ENCODE data around the gene CCDC102B. TPM values are rescaled to one million over a fixed set of nuclear protein-coding genes. Genes with fewer than 3 reads are reported as not detected.

The CCDC102B gene
- total and polyA plus RNA-seq, 12 donors, result 2.7 to 16.7 (median 8.6) TPM

DNA sequence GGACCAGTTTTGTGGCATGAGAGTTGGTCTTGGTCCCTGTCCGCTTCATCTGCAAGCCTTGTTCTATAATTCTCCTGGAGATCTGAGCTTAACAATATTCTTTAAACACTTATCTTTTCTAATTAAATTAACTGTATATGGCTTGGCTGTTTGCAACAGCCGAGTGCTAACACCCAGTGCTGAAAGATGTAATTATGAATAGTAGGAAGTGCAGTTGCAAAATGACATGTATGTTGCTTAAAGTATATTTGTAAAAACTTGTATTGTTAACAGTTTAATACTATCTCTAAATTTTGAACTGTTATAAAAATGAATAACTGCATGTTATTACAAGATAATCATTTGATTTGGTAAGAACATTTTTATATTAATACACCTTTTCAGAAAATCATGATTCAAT, 45.1 kb downstream of the CCDC102B start:
- intact Hi-C loops (cut with DNase I), result no loop called here
- Histone ChIP-seq H3K36me3 (replicated peaks in 1 of 2) (no peaks in the 10 kb centered on the region), H3K4me3 (no peak overlapping the region), H3K9me3 (replicated peaks in 1 of 3) (no peaks in the 10 kb centered on the region), H3K27me3 (no peaks in the 10 kb centered on the region), H3K27ac (no peak overlapping the region), H3K4me1 (replicated peaks in 1 of 2) (peaks cover 0 to 16% of the 10 kb centered on the region in 2 donors)
- no peak for TF ChIP-seq POLR2A (IDR thresholded peaks at IDR 0.05)
- TF ChIP-seq, protein P1, sequence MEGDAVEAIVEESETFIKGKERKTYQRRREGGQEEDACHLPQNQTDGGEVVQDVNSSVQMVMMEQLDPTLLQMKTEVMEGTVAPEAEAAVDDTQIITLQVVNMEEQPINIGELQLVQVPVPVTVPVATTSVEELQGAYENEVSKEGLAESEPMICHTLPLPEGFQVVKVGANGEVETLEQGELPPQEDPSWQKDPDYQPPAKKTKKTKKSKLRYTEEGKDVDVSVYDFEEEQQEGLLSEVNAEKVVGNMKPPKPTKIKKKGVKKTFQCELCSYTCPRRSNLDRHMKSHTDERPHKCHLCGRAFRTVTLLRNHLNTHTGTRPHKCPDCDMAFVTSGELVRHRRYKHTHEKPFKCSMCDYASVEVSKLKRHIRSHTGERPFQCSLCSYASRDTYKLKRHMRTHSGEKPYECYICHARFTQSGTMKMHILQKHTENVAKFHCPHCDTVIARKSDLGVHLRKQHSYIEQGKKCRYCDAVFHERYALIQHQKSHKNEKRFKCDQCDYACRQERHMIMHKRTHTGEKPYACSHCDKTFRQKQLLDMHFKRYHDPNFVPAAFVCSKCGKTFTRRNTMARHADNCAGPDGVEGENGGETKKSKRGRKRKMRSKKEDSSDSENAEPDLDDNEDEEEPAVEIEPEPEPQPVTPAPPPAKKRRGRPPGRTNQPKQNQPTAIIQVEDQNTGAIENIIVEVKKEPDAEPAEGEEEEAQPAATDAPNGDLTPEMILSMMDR (IDR thresholded peaks at IDR 0.05), result no peak
- 72 to 81% (median 76%) methylated on average over 2 of the region's 2 CpGs for WGBS, 4 donors
- DNase-seq, result no peak

DNA sequence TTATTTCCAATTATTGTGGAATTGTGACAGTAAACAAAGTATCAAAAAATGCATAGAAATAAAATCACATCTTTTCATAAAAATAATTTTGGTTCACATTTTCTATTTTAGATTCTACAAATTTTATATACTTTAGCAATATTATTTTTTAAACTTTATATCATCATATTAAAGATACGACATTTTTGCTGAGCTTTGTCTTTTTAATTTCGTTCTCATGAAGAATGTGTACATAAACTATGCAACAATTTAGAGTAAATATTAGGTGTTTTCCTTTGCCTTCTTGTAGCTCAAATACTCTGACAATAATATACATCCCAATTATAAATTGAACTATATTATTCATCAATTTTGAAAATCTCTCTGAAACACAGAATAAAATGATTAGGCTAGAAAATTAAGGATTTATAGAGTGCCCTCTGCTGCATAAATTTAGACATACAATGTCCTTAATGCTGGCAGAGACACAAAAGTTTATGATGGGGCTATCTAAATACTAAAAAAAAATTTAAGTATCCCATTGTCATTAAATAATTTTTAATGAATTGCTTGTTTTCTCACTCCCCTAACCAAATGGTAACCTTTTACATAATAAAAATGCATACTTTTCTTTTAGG, 45.7 kb downstream of the CCDC102B start:
- WGBS, 4 donors, result 44 to 87% (median 63%) methylated on average over 2 of the region's 2 CpGs
- Histone ChIP-seq H3K9me3 (replicated peaks in 1 of 3) (no peaks in the 10 kb centered on the region), H3K27me3 (no peaks in the 10 kb centered on the region), H3K4me1 (replicated peaks in 1 of 2) (peaks cover 0 to 16% of the 10 kb centered on the region in 2 donors), H3K27ac (no peak overlapping the region), H3K4me3 (no peak overlapping the region), H3K36me3 (replicated peaks in 1 of 2) (no peaks in the 10 kb centered on the region)
- intact Hi-C loops (cut with DNase I), result no loop called here
- TF ChIP-seq, protein P1 (IDR thresholded peaks at IDR 0.05), result no peak
- TF ChIP-seq POLR2A (IDR thresholded peaks at IDR 0.05), result no peak
- no peak for DNase-seq

DNA sequence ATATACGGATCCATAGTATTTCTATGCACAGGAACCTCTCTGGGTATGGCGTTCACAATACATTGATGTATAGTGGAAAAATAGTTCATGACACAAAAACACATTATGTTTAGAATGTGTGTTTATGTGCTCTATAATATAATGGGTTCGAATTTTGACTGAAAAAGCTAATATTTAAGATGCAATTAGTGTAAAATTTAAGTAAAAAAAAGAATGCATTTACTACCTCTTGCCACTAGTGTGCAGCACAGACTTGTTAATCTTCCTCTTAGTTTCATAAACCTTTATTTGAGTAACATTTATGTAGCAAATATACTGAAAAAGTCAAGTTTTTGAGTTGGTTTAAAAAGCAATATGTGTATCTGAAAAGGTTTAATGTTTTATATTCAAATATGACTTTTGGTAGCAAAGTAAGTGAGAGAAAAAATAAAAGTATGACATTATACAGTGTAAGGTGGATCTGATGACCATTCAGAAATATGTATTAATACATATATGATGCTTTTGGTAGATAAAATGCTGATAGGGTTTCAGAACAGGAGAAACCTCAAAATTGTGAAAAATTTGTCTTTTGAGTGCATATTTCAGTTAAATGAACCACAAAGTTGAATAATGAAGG, 49.4 kb downstream of the CCDC102B start:
- H3K4me1 ChIP-seq (replicated peaks in 1 of 2), result no peaks in the 10 kb centered on the region
- H3K27me3 ChIP-seq, result no peaks in the 10 kb centered on the region
- TF ChIP-seq, protein P1 (IDR thresholded peaks at IDR 0.05), result peak; percentile 25 to 64 (median 54)
- no peak for TF ChIP-seq POLR2A (IDR thresholded peaks at IDR 0.05)
- 34 to 46% (median 40%) methylated on average over 3 of the region's 3 CpGs for WGBS, 4 donors
- H3K36me3 ChIP-seq (replicated peaks in 1 of 2), result no peaks in the 10 kb centered on the region
- no peak overlapping the region for H3K4me3 ChIP-seq
- no peaks in the 10 kb centered on the region for H3K9me3 ChIP-seq (replicated peaks in 1 of 3)
- DNase-seq, result no peak
- no peak overlapping the region for H3K27ac ChIP-seq
- intact Hi-C loops (cut with DNase I), result no loop called here

DNA sequence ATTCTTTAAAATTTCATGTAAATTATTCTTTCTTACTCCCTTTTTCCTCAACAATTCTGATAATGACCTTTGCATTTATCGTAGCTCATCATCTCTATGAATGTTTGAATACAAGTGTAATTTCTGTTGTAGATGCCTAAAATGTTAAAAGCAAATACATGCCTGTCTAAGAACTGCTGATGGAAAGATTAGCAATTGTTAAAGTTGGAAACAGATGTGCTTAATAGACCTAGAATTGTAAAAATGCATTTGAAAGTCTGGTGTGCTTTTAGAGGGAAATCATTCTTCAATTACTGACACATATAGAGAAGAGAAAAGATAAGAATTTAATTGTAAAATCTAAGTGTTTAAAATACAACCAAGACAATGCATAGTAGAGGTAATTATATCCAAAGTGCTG, 50.4 kb downstream of the CCDC102B start:
- intact Hi-C loops (cut with DNase I), result no loop called here
- Histone ChIP-seq H3K27me3 (no peaks in the 10 kb centered on the region), H3K4me1 (replicated peaks in 1 of 2) (no peaks in the 10 kb centered on the region), H3K9me3 (replicated peaks in 1 of 3) (no peaks in the 10 kb centered on the region), H3K4me3 (no peak overlapping the region), H3K36me3 (replicated peaks in 1 of 2) (no peaks in the 10 kb centered on the region), H3K27ac (no peak overlapping the region)
- no peak for DNase-seq
- TF ChIP-seq, protein P1 (IDR thresholded peaks at IDR 0.05), result no peak
- TF ChIP-seq POLR2A (IDR thresholded peaks at IDR 0.05), result no peak
- 65 to 83% (median 72%) methylated on average over 1 of the region's 1 CpG for WGBS, 4 donors
